HG02852 (cell line): ENCODE measurements around the gene IGLON5.

Experiments used
- ATAC-seq: cut with Tn5 transposase; IDR thresholded peaks from one replicate; pipeline ENCODE4 v1.9.1; 2021; ENCODE audit warnings: mild to moderate bottlenecking, moderate library complexity; ENCODE audit not compliant: unreplicated experiment

Gene IGLON5

GRCh38 chr19:51311351-51312257 is at the start of gene IGLON5:
Gene IGLON5 (plus strand): TSS chr19:51311644. CDS start chr19:51311848, 204 bp downstream.
- ATAC-seq: no peak

GRCh38 chr19:51263808-51264207 is 47.6 kb upstream of the IGLON5 start:
- ATAC-seq: no peak

GRCh38 chr19:51271067-51271466 is 40.4 kb upstream of the IGLON5 start:
- no peak for ATAC-seq

GRCh38 chr19:51272183-51272810 is 39.1 kb upstream of the IGLON5 start:
- ATAC-seq: no peak

GRCh38 chr19:51274049-51274770 is 37.2 kb upstream of the IGLON5 start:
- no peak for ATAC-seq

- ATAC-seq: no peak
These were observed 34.3 kb upstream of the IGLON5 start for GRCh38 chr19:51277112-51277511.

GRCh38 chr19:51282335-51282734 is 29.1 kb upstream of the IGLON5 start:
- ATAC-seq: no peak

GRCh38 chr19:51285682-51286081 is 25.8 kb upstream of the IGLON5 start:
- no peak for ATAC-seq

GRCh38 chr19:51289635-51290034 is 21.8 kb upstream of the IGLON5 start:
- ATAC-seq: no peak

- ATAC-seq: no peak
These were observed 18.5 kb upstream of the IGLON5 start for GRCh38 chr19:51292971-51293370.

GRCh38 chr19:51293571-51294210 is 17.8 kb upstream of the IGLON5 start:
- ATAC-seq: no peak

- no peak for ATAC-seq
These were observed 17.1 kb upstream of the IGLON5 start for GRCh38 chr19:51294211-51294976.

GRCh38 chr19:51294977-51295375 is 16.5 kb upstream of the IGLON5 start:
- no peak for ATAC-seq

- ATAC-seq: no peak
These were observed 15.9 kb upstream of the IGLON5 start for GRCh38 chr19:51295382-51296126.

GRCh38 chr19:51296336-51297093 is 14.9 kb upstream of the IGLON5 start:
- ATAC-seq: no peak

- no peak for ATAC-seq
These were observed 14.0 kb upstream of the IGLON5 start for GRCh38 chr19:51297406-51297805.

GRCh38 chr19:51301266-51301665 is 10.2 kb upstream of the IGLON5 start:
- no peak for ATAC-seq

- ATAC-seq: no peak
These were observed 6.0 kb upstream of the IGLON5 start for GRCh38 chr19:51305479-51305878.

GRCh38 chr19:51316688-51317087 is 5.2 kb downstream of the IGLON5 start:
- ATAC-seq: no peak
